Cardiac septum (tissue), 1 donor: Measurements from ENCODE around the gene RBM39. TPM values are rescaled to one million over a fixed set of nuclear protein-coding genes. Genes with fewer than 3 reads are reported as not detected.
"Not testable (repeated sequence)": the region's sequence is repeated elsewhere in the genome, so short reads cannot be mapped to it uniquely, and the experiment has no call there.

Experiments used
- DNase-seq: peaks from one replicate; pipeline ENCODE4 v3.0.0-alpha.2; 2020; ENCODE audit warnings: low spot score
- intact Hi-C: fragments of 100-400 bp; cut with DNase I; formaldehyde crosslinking; loops from one replicate; pipeline ENCODE4 v1.14.0; 2022
- long read RNA-seq: library from polyadenylated mRNA; unstranded; transcript quantifications from one replicate; pipeline ENCODE4 v2.0.0, GENCODE V29; 2021
- total RNA-seq: library from RNA; stranded (reverse); fragmentation: NEBNext Ultra II Directional; extraction: Animal tissue kit (Norgen Biotek cat#: 25700); gene quantifications from one replicate; pipeline ENCODE4 v1.2.1, GENCODE V29; 2021
- donor health status: DM: no; HTN: no; CAD: no.

RBM39 gene
- 167 TPM for total RNA-seq
- long read RNA-seq, full-length matches to known transcripts: 86 of 156 reads
- long read RNA-seq, partial matches to known transcripts: 38 of 156 reads
- long read RNA-seq, other reads (novel, unspliced or antisense): 32 of 156 reads

DNA sequence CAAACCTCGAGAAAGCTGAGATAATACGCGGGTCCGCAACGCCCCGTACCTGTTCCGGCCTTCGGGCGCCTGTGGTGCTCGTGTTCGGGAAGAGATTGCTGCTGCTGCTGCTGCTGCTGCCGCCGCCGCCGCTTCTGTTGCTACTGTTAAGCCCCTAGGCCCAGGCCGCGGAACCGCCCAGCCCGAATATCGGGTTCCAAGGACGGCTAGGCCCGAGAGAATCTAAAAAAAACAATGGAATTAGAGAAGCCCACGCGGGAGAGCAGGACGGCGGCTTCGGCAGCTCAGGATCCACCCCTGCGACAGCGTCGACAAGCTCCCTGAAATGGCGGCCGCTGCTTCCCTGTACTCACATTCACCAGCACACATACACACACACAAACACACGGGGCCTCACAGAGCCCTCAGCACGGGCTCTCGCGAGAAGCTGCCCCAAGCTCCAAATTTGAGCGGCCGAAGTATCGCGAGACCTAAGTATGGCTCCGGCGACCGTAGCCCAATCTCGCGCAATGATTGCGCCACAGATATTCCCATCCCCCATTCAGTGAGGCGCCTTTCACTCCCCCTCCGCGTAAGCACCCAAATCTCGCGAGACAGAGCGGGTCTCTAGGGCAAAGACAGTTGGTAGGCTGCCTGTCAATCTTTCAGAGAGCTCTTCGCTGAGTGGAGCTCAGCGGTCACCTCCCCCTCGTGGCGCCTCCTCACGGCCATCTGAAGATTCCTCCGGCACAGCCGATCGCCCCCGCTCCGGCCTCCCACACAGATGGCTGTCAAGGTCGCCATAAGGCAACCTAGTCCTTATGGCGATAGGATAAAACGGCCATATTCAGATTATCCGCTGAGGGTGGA, at the start of gene RBM39:
Gene RBM39, minus strand, starts transcription at position 369 of the 849 bp plus-strand sequence. CDS start 1,386 bp downstream, outside the sequence.
- intact Hi-C loops: loop anchor here (1.0 to 5.0 kb wide), 4 partner anchors 27 to 140 kb away; partner anchors contain the start of genes CPNE1, NFS1, RBM12 and ROMO1
- DNase-seq: peak; percentile 100

DNA sequence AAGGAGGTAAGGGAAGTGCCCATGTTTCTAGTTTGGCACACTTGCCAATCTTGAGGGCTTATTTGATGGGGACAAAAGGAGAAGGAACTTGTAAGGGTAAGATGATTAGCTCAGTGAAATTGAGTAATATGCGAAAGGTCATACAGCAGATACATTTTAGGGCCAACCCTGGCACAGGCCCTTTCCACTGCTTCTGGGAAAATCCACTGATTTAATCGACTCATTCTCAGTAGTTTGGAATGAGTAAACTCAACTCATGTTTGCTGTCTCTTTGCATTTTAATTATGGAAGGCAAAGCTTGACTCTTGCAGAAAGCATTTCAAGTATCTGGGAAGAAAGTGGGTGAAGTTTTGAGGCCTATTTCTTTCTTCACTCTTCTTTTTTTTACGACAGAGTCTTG, 49.8 kb upstream of the RBM39 start:
- DNase-seq: peak; percentile 53
- intact Hi-C loops: no loop called here

DNA sequence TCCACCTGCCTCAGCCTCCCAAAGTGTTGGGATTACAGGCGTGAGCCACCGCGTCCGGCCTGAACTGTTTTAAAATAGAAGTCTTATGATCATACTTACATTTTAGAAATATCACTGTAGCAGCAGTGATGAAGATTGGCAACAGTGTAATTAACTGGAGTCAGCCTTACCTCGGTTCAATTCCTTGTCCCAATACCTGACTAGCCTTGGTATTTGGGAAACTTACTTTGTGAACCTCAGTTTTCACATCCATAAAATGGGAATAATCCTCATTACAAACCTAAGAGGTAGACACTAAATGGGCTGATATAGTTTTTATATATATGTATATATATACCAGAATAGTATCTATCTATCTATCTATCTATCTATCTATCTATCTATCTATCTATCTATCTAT, 49.0 kb upstream of the RBM39 start:
- intact Hi-C loops: no loop called here
- no peak for DNase-seq

DNA sequence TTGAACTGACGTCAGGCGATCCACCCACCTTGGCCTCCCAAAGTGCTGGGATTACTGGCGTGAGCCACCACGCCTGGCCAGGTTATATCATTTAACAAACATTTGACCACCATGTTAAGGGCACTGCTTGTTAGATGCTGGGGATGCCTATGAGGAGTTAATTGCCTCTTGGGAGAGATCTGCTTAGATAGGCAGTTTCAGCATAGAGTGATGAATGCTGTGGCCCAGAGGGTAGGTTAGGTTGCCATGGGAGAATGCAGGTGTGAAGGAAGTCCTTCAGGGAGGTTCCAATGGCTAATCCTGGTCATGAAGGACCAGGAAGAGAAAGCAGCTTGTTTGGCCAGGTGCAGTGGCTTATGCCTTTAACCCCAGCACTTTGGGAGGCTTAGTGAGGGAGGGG, 46.7 kb upstream of the RBM39 start:
- DNase-seq: peak; percentile 9
- intact Hi-C loops: no loop called here

GRCh38 chr20:35785541-35785940, 43.5 kb upstream of the RBM39 start:
- DNase-seq, intact Hi-C loops: not testable (repeated sequence)

DNA sequence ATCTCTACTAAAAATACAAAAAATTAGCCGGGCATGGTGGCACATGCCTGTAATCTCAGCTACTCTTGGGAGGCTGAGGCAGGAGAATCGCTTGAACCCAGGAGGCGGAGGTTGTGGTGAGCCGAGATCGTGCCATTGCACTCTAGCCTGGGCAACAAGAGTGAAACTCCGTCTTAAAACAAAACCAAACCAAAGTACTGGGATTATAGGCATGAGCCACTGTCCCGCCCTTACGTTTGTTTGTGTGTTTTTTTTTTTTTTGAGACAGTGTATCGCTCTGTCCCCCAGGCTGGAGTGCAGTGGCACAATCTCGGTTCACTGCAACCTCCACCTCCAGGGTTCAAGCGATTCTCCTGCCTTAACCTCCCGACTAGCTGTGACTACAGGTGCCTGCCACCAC, 41.8 kb upstream of the RBM39 start:
- intact Hi-C loops, DNase-seq: not testable (repeated sequence)

DNA sequence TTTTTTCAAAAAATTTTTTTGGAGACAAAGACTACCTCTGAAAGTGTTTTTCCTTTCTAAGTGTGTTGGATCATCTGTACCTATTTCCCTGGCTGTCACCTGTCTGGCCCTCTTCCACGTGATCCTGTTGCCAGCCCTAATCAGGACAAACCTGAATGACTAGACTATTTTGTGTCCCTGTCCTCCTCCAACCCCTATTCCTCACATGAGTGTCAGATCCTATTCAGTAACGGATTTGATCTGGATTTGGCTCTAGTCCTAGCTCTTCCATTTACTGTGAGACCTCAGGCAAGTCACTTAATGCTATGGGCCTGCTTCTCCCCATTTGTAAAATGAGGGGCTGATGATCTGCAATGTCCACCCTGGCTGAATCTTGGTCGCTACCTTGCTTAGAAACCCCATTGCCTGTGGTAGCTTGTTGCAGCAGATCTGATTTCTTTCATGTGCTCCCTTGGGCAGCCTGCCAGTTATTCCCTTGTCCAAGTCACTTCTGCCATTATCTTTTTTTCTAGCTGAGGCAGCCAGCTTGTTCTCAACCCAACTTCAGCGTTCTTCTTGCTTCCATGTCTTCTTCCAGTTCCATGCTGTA, 34.5 kb upstream of the RBM39 start:
- intact Hi-C loops: loop anchor here (10.0 kb wide), 1 partner anchor 178 kb away; the partner anchor contains the start of gene SCAND1

GRCh38 chr20:35774391-35774790, 32.3 kb upstream of the RBM39 start:
- intact Hi-C loops: loop anchor here (10.0 kb wide), 1 partner anchor 180 kb away; the partner anchor contains the start of gene SCAND1
- DNase-seq: no peak

More for the DNA sequence above, 34.5 kb upstream of the RBM39 start:
- DNase-seq: no peak

DNA sequence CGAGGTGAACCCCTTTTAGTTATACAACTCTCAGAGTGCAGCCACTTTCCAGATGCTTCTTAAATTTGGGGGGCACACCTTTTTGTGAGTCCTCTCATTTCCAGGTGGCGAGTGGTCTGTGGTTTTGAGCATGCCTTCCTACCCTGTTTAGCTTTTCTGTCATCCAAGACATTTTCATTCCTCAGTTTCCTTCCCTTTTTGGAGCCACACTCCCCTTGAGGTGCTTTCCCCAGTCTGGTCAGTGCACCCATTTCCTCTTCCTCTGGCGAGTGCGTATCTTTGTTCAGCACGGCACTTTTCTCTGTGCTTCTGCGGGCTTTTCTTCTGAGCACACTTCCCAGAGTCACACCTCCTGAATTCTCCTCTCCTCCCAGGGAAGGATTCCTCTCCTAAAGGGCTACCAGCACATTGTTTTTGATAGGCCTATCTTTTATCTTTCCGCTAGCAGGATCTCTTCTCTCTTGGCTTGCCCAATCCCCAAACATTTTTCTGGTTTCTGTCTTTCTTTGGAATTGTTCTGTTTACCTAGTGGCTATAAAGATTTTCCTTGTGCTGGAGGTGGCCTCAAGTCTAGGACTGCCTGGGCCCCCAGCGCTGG, 31.2 kb upstream of the RBM39 start:
- intact Hi-C loops: loop anchor here (10.0 kb wide), 1 partner anchor 182 kb away; the partner anchor contains the start of gene SCAND1
- peak; percentile 76 for DNase-seq

GRCh38 chr20:35772563-35773058, 30.6 kb upstream of the RBM39 start:
- intact Hi-C loops: loop anchor here (10.0 kb wide), 1 partner anchor 182 kb away; the partner anchor contains the start of gene SCAND1
- no peak for DNase-seq

DNA sequence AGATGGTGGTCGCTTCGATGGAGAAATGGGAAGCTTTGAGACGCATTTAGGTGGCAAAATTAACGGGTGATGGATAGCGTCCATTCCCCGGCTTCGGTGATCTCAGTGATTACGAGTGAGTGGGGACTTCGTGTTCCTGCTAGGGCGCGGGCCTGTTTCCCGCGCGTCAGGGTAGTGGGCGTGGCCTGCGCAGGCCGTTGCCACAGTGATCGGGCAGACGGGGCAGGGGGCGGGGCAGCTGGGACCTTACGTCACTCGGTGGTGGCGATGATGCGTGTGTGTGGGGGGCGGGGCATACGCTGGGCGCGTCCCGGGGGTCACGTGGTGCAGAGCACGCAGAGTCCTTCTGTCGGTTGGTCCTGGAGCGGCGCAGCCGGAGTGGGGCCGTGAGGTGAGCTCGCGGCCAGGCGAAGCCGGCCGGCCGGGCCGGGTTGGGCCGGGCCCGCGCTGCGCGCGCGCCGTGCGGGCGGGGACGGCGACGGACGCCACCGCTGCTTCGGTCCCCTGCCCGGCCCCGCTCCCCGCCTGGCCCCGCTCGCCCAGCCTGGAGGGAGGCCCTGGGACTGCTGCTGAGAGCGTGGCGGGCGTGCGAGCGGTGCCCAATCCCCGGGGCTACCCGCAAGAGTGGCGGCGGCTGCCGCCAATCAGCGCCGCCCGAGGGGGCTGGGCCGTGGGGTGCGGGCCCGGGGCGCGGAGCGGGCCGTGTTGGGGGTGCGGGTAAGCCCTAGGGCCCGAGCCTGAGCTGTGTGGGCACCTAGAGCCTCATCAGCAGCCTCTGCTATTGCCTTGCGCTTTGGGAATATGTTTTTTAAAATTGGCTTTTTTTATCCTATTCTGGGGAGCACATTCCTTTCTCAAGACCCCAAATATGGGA, 29.9 kb upstream of the RBM39 start, which contains the start of gene PHF20:
Gene PHF20, plus strand, starts transcription at position 327 of the 874 bp plus-strand sequence. CDS start 29,508 bp downstream, outside the sequence.
- intact Hi-C loops: loop anchor here (10.0 kb wide), 1 partner anchor 183 kb away; the partner anchor contains the start of gene SCAND1
- peak; percentile 100 for DNase-seq

- intact Hi-C loops: loop anchor here (10.0 kb wide), 1 partner anchor 183 kb away; the partner anchor contains the start of gene SCAND1
- no peak for DNase-seq
Observed at GRCh38 chr20:35771367-35771688, 29.3 kb upstream of the RBM39 start.

DNA sequence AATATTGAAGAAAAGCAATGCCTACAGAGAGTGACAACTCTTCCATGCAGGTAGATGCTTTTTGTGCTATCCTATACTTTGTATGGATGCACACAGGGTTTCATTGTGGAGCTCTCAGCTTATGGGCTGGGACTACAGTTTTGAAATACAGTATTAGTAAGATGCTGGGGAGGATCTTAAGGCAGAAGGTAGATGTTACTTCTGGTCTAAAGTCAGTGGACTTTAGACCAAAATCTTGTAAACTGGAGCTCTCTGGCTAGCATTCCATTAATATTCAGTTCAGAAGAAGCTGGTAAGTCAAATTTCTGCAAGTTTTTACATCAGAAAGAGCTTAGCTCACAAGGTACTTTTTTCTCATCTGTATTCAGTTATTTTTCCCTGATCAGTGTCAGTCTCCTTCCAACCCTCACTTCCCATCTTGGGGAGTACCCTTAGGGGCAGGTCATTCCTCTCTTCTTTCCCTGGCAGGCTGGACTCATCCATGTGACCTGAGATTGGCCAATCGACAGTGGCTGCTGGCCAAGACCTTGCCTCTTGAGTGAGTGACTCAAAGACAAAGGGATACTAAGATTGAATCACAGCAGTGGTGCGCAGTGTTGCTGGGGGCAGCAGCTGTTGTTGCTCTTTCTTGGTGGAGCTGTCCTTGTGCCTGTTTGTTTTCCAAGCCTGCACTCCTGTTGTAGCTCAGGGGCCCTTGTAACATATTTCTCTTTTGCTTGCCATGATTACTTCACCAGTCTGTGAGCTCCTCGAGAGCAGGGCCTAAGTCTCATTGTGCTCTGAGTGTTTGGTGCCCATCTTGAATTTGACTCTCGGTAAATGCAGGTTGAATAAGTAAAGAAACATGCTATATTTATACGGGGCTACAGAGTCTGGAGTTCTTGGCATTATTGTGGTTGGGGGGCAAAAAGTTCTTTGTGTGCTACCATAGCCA, 26.9 kb upstream of the RBM39 start:
- intact Hi-C loops: loop anchor here (1.0 kb wide), 1 partner anchor 27 kb away; the partner anchor contains the start of gene RBM39
- peak; percentile 96 for DNase-seq

- peak; percentile 93 for DNase-seq
- intact Hi-C loops: no loop called here
Observed at GRCh38 chr20:35767683-35768481, 25.8 kb upstream of the RBM39 start.

DNA sequence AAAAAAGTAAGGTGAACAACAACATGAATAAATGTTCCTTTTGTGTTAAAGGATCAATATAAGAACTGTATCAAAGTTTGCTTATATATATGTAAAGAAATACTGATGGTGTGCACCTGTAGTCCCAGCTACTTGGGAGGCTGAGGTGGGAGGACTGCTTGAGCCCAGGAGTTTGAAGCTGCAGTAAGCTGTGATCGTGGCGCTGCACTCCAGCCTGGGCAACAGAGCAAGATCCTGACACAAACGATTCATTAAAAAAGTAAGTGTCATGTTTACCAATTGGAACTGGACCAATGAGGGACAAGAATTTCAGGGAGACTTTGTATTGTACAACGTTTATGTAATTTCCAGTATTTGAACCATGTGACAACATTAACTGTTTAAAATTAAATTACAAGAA, 24.8 kb upstream of the RBM39 start:
- intact Hi-C loops: no loop called here
- DNase-seq: no peak

DNA sequence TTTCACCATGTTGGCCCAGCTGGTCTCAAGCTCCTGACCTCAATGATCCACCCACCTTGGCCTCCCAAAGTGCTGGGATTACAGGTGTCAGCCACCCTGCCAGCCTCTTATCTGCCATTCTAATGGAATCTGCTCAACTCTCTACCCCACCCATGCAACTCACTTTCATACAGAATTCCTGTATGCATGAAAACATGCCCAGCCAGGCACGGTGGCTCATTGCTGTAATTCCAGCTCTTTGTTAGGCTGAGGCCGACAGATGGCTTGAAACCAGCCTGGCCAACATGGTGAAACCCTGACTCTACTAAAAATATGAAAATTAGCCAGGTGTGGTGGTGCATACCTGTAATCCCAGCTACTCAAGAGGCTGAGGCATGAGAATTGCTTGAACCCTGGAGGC, 22.9 kb upstream of the RBM39 start:
- DNase-seq, intact Hi-C loops: not testable (repeated sequence)

DNA sequence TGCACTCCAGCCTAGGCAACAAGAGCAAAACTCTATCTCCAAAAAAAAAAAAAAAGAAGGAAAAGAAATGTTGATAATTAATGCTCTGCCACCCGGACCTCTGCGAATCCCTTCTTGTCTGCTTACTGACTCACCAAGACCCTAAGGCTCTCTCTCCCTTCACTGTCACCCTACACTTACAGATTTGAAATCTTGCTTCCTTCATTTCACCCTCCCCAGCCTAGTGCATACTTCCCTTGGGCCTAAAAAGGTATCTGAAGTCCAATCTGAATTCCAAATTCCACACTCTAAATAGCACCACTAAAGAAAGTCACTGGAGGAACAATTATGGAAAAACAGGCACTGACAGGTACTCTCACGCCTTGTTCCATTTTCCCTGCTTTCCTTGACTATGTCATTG, 20.4 kb upstream of the RBM39 start:
- intact Hi-C loops: no loop called here
- DNase-seq: no peak
